Type B pancreatic cell (in vitro differentiated cells): ENCODE data around the gene NFYB. TPM values are rescaled to one million over a fixed set of nuclear protein-coding genes. Genes with fewer than 3 reads are reported as not detected.

ENCODE experiments used
- DNase-seq: peaks from one replicate; pipeline ENCODE4 v3.0.0; 2021; ENCODE audit warnings: mixed read lengths; ENCODE audit not compliant: unreplicated experiment; ENCODE audit errors: extremely low spot score
- H3K27ac Mint-ChIP-seq: 2 replicates; pipeline ENCODE4 v1.8.0; 2021; ENCODE audit warnings: mild to moderate bottlenecking, mixed read lengths
- H3K27me3 Mint-ChIP-seq: 2 replicates; pipeline ENCODE4 v1.8.0; 2021; ENCODE audit warnings: mixed read lengths
- H3K36me3 Mint-ChIP-seq: 2 replicates; pipeline ENCODE4 v1.8.0; 2021; ENCODE audit warnings: mixed read lengths
- H3K4me1 Mint-ChIP-seq: one replicate; pipeline ENCODE4 v1.8.0; 2021; ENCODE audit warnings: mixed read lengths; ENCODE audit not compliant: unreplicated experiment
- H3K4me3 Mint-ChIP-seq: 2 replicates; pipeline ENCODE4 v1.8.0; 2021; ENCODE audit warnings: mild to moderate bottlenecking, mixed read lengths
- H3K9me3 Mint-ChIP-seq: 2 replicates; pipeline ENCODE4 v1.8.0; 2021; ENCODE audit warnings: mixed read lengths
- CTCF ChIP-seq: fragments of 200-600 bp; sonication (generic); conservative IDR thresholded peaks from 2 replicates; pipeline ENCODE4 v1.5.0; 2021; ENCODE audit warnings: antibody characterized with exemption, mild to moderate bottlenecking
- total RNA-seq: library from RNA; stranded (reverse); gene quantifications from 2 replicates; pipeline ENCODE4 v1.2.1, GENCODE V29; 2021; ENCODE audit warnings: low replicate concordance

NFYB gene
- total RNA-seq, 1 donor from 2014 or later, result 36.4 TPM

GRCh38 chr12:104108755-104109445 is 29.1 kb downstream of the NFYB start:
- DNase-seq, result peak; percentile 80
- Mint-ChIP-seq H3K4me3 (no peak overlapping the region), H3K27me3 (no peaks in the 10 kb centered on the region), H3K4me1 (peaks cover 10% of the 10 kb centered on the region), H3K36me3 (no peaks in the 10 kb centered on the region), H3K27ac (peak overlapping the region; percentile 2), H3K9me3 (no peaks in the 10 kb centered on the region)
- TF ChIP-seq CTCF, result peak; percentile 93

GRCh38 chr12:104106965-104107364 is 31.0 kb downstream of the NFYB start:
- TF ChIP-seq CTCF, result no peak
- Mint-ChIP-seq H3K36me3 (peaks cover 3% of the 10 kb centered on the region), H3K9me3 (no peaks in the 10 kb centered on the region), H3K4me3 (no peak overlapping the region), H3K27me3 (no peaks in the 10 kb centered on the region), H3K4me1 (peaks cover 10% of the 10 kb centered on the region), H3K27ac (no peak overlapping the region)
- no peak for DNase-seq

- DNase-seq, result no peak
- Mint-ChIP-seq H3K9me3 (no peaks in the 10 kb centered on the region), H3K4me1 (peaks cover 10% of the 10 kb centered on the region), H3K4me3 (no peak overlapping the region), H3K36me3 (peaks cover 3% of the 10 kb centered on the region), H3K27me3 (no peaks in the 10 kb centered on the region), H3K27ac (no peak overlapping the region)
- TF ChIP-seq CTCF, result no peak
Observed at GRCh38 chr12:104105461-104105860, 32.5 kb downstream of the NFYB start.

GRCh38 chr12:104097954-104098353 is 40.1 kb downstream of the NFYB start:
- Mint-ChIP-seq H3K27me3 (no peaks in the 10 kb centered on the region), H3K4me3 (no peak overlapping the region), H3K4me1 (no peaks in the 10 kb centered on the region), H3K36me3 (peaks cover 15% of the 10 kb centered on the region), H3K27ac (no peak overlapping the region), H3K9me3 (no peaks in the 10 kb centered on the region)
- TF ChIP-seq CTCF, result no peak
- DNase-seq, result no peak

- H3K9me3 Mint-ChIP-seq, result no peaks in the 10 kb centered on the region
- no peak overlapping the region for H3K4me3 Mint-ChIP-seq
- no peak for DNase-seq
- no peaks in the 10 kb centered on the region for H3K27me3 Mint-ChIP-seq
- H3K27ac Mint-ChIP-seq, result no peak overlapping the region
- H3K36me3 Mint-ChIP-seq, result peaks cover 21% of the 10 kb centered on the region
- TF ChIP-seq CTCF, result no peak
- H3K4me1 Mint-ChIP-seq, result no peaks in the 10 kb centered on the region
Observed at GRCh38 chr12:104095289-104095688, 42.7 kb downstream of the NFYB start.
